GM12878 (cell line): ENCODE results near the gene SCAMP1. TPM values are rescaled to one million over a fixed set of nuclear protein-coding genes. Genes with fewer than 3 reads are reported as not detected.
A peak's percentile ranks its signal among the peaks of the same experiment; 100 is the strongest.

Experiments
- ATAC-seq: fragments of 200-7000 bp; cut with Tn5 transposase; 3 replicates; pipeline ENCODE4 v1.9.1; 2020; ENCODE audit warnings: mild to moderate bottlenecking, moderate library complexity
- BruUV-seq: library from RNA; stranded (reverse); fragments of 400-500 nt; replicated peaks from 2 replicates; lab custom pipeline; 2021; lab: Mats Ljungman, UMichigan
- CTCF ChIA-PET: fragments of 300-600 bp; sonication (Branson Sonifier 250); formaldehyde crosslinking; extraction: SDS; loops from one replicate; lab custom pipeline; 2021; ENCODE audit warnings: inconsistent platforms; lab: Yijun Ruan, JAX
- POLR2A ChIA-PET: fragments of 350-600 bp; formaldehyde crosslinking; extraction: SDS; loops from one replicate; lab custom pipeline; 2021; ENCODE audit warnings: inconsistent platforms; lab: Charles Lee
- RAD21 ChIA-PET: fragments of 300-600 bp; sonication (Branson Sonifier 250); formaldehyde crosslinking; loops from one replicate; lab custom pipeline; 2023; ENCODE audit warnings: antibody characterized with exemption; ENCODE audit not compliant: unreplicated experiment; lab: Charles Lee
- SMC1A ChIA-PET: fragments of 300-600 bp; sonication (Branson Sonifier 250); formaldehyde crosslinking; loops from one replicate; lab custom pipeline; 2023; ENCODE audit not compliant: unreplicated experiment, uncharacterized antibody; lab: Charles Lee
- DNase-seq: peaks from one replicate; pipeline ENCODE4 v3.0.0-alpha.2; 2011; ENCODE audit warnings: low read depth, low spot score
- FAIRE-seq: peaks from 3 replicates; lab custom pipeline; 2011; peaks lifted over from hg19 to GRCh38; lab: Jason Lieb, UNC
- H2AFZ ChIP-seq: 2 replicates; pipeline ENCODE4 v1.6.0; 2011; ENCODE audit warnings: low read depth, low read length, control low read depth; ENCODE audit not compliant: control insufficient read depth
- H3K27ac ChIP-seq: 2 replicates; pipeline ENCODE4 v1.5.1; 2011; ENCODE audit warnings: control low read depth; ENCODE audit not compliant: control insufficient read depth, insufficient read depth
- H3K27me3 ChIP-seq, 2 experiments: replicated peaks in 1 of 2; 2 replicates each; pipeline versions ENCODE4 v1.6.0 to v1.6.1; 2011; ENCODE audit warnings: low read length in 1 of 2; ENCODE audit not compliant: control insufficient read depth in 2 of 2, insufficient read depth in 2 of 2
- H3K36me3 ChIP-seq, 2 experiments: 2 replicates each; pipeline ENCODE4 v1.5.1; 2011; ENCODE audit warnings: low read length in 1 of 2; ENCODE audit not compliant: control insufficient read depth in 2 of 2, insufficient read depth in 2 of 2
- H3K4me1 ChIP-seq: 2 replicates; pipeline ENCODE4 v1.6.1; 2011; ENCODE audit warnings: mild to moderate bottlenecking, low read length, moderate library complexity, mixed read lengths; ENCODE audit not compliant: control insufficient read depth, insufficient read depth
- H3K4me2 ChIP-seq: 2 replicates; pipeline ENCODE4 v1.6.0; 2011; ENCODE audit warnings: control low read depth; ENCODE audit not compliant: control insufficient read depth, insufficient read depth
- H3K4me3 ChIP-seq: fragments of 200-600 bp; sonication (generic); 2 replicates; pipeline ENCODE4 v1.5.1; 2016
- H3K79me2 ChIP-seq: 2 replicates; pipeline ENCODE4 v1.6.0; 2011; ENCODE audit warnings: low read length; ENCODE audit not compliant: control insufficient read depth, insufficient read depth
- H3K9ac ChIP-seq: 2 replicates; pipeline ENCODE4 v1.8.0; 2011; ENCODE audit warnings: low read length, control low read depth, mixed read lengths; ENCODE audit not compliant: control insufficient read depth, insufficient read depth
- H3K9me3 ChIP-seq: replicated peaks from 3 replicates; pipeline ENCODE4 v1.5.1; 2011; ENCODE audit warnings: mild to moderate bottlenecking, low read length; ENCODE audit not compliant: control insufficient read depth, insufficient read depth
- H4K20me1 ChIP-seq: 2 replicates; pipeline ENCODE4 v1.6.0; 2011; ENCODE audit not compliant: control insufficient read depth, insufficient read depth
- BHLHE40 ChIP-seq, 2 experiments: fragments of 450-650 bp in 1 of 2; IDR thresholded peaks; 2 replicates each; pipeline ENCODE4 v1.6.1; 2011 to 2017; ENCODE audit warnings: low read depth in 2 of 2, borderline replicate concordance in 1 of 2, improper control_type of control experiment in 1 of 2, low read length in 1 of 2, mild to moderate bottlenecking in 1 of 2
- CBFB ChIP-seq: IDR thresholded peaks from 2 replicates; pipeline ENCODE4 v1.6.1; 2016; ENCODE audit warnings: antibody characterized with exemption, low read depth
- EP300 ChIP-seq, 2 experiments: fragments of 150-350 bp in 1 of 2; IDR thresholded peaks; 2 replicates each; pipeline ENCODE4 v1.6.1; 2011 to 2012; ENCODE audit warnings: low read depth in 2 of 2, low read length in 2 of 2, borderline replicate concordance in 1 of 2, improper control_type of control experiment in 1 of 2, inconsistent platforms in 1 of 2; ENCODE audit not compliant: control insufficient read depth in 1 of 2
- MLLT1 ChIP-seq: fragments of 450-650 bp; IDR thresholded peaks from 2 replicates; pipeline ENCODE4 v1.6.1; 2016; ENCODE audit warnings: mild to moderate bottlenecking
- MXI1 ChIP-seq: fragments of 150-350 bp; IDR thresholded peaks from 2 replicates; pipeline ENCODE4 v1.6.1; 2011; ENCODE audit warnings: low read depth, mild to moderate bottlenecking, inconsistent platforms, low read length, improper control_type of control experiment
- PAX5 ChIP-seq: IDR thresholded peaks from 2 replicates; pipeline ENCODE4 v1.6.1; 2011; ENCODE audit warnings: low read depth, low read length, borderline replicate concordance
- POU2F2 ChIP-seq: IDR thresholded peaks from 3 replicates; pipeline ENCODE4 v1.6.1; 2011; ENCODE audit warnings: low read depth, mild to moderate bottlenecking, low read length, borderline replicate concordance
- STAT1 ChIP-seq: fragments of 450-650 bp; conservative IDR thresholded peaks from 2 replicates; pipeline ENCODE4 v1.6.1; 2014; ENCODE audit warnings: antibody characterized with exemption, mild to moderate bottlenecking
- TARDBP ChIP-seq: IDR thresholded peaks from 2 replicates; pipeline ENCODE4 v1.6.1; 2016; ENCODE audit warnings: borderline replicate concordance
- TCF12 ChIP-seq: IDR thresholded peaks from 2 replicates; pipeline ENCODE4 v1.6.1; 2011; ENCODE audit warnings: low read depth, mild to moderate bottlenecking, low read length
- ZNF274 ChIP-seq: IDR thresholded peaks from one replicate; pipeline ENCODE4 v1.8.0; 2011; ENCODE audit not compliant: insufficient read length, insufficient read depth
- WGBS: methylation state at CpG from one replicate; pipeline ENCODE4 v1.1.6; 2016; ENCODE audit warnings: low lambda C conversion rate; ENCODE audit not compliant: insufficient replicate concordance, insufficient coverage; ENCODE audit errors: missing lambda C conversion rate; 5-methylcytosine and 5-hydroxymethylcytosine counted together
- in situ Hi-C: fragments of 300-500 bp; cut with MboI; formaldehyde crosslinking; loops from 9 replicates; pipeline ENCODE4 v1.14.3; 2018; ENCODE audit warnings: mixed read lengths
- intact Hi-C: fragments of 100-400 bp; cut with micrococcal nuclease; formaldehyde crosslinking; loops from one replicate; pipeline ENCODE4 v1.14.2; 2022; ENCODE audit not compliant: unreplicated experiment
- polyA plus RNA-seq, 11 experiments: library from polyadenylated mRNA; depleted of rRNA in 4 of 11; unstranded in 6 of 11; stranded (reverse) in 5 of 11; fragments of >200 nt; fragmentation: Nextera tagmentation in 4 of 11; fragmentation: Illumina TruSeq in 1 of 11; extraction: Ambion mirVana in 4 of 11; extraction: Trizol in 1 of 11; gene quantifications; 1 replicate in 1 of 11; 2 replicates in 10 of 11; pipeline versions ENCODE4 v1.2.1 to v1.2.3, GENCODE V29; 2011 to 2016; ENCODE audit warnings: inconsistent platforms in 2 of 11, missing spikeins in 2 of 11, low read depth in 1 of 11
- total RNA-seq, 4 experiments: library from RNA; depleted of rRNA in 3 of 4; stranded (reverse); fragments of >200 nt in 3 of 4; fragmentation: Illumina TruSeq in 1 of 4; extraction: Trizol in 1 of 4; gene quantifications; 2 replicates each; pipeline versions ENCODE4 v1.2.1 to v1.2.3, GENCODE V29; 2013 to 2021

The SCAMP1 gene
- total and polyA plus RNA-seq, 10 of the 15 experiments (the other 5 are each of a cell fraction or from before 2014, with no cell fraction given): 6.4 to 27.9 (median 20.0) TPM

- TF ChIP-seq MLLT1 (0 out of 2 replicates have a peak, but pooled peaks have one; percentile 37), STAT1 (no peak), EP300 (IDR thresholded peaks at IDR 0.05; ENCODE audit: borderline replicate concordance in 1 of 2, control insufficient read depth in 1 of 2, low read depth in 2 of 2, low read length in 2 of 2) (peak in 1 of 2 experiments; percentile 39; a peak in 1 of 4 replicates), TCF12 (0 out of 2 replicates have a peak, but pooled peaks have one; percentile 20), POU2F2 (peak; percentile 32; the same call in 1 of the 3 replicates), MXI1 (peak; percentile 54; the same call in 1 of the 2 replicates), BHLHE40 (IDR thresholded peaks at IDR 0.05; ENCODE audit: borderline replicate concordance in 1 of 2, low read depth in 2 of 2, low read length in 1 of 2) (0 out of 4 replicates have a peak, but pooled peaks of 1 of the 2 experiments have one; percentile 39)
Observed at GRCh38 chr5:78497573-78498533, 137.4 kb downstream of the SCAMP1 start (continued).

- ATAC-seq (no peak), FAIRE-seq (no peak), DNase-seq (no peak)
- Histone ChIP-seq H3K4me2 (no peak overlapping the region), H3K27me3 (no peaks in the 10 kb centered on the region), H3K4me1 (peaks cover 27% of the 10 kb centered on the region), H4K20me1 (no peaks in the 10 kb centered on the region), H3K4me3 (no peak overlapping the region), H3K36me3 (peaks cover 0 to 4% of the 10 kb centered on the region in 2 experiments; a peak in 2 of 4 replicates), H3K9ac (no peak overlapping the region), H2AFZ (no peak overlapping the region), H3K27ac (no peak overlapping the region), H3K79me2 (0 out of 2 replicates have a peak, but pooled peaks cover 3% of the 10 kb centered on the region), H3K9me3 (no peaks in the 10 kb centered on the region)
- in situ Hi-C loops (no loop called here), intact Hi-C loops (no loop called here)
- SMC1A ChIA-PET: interaction anchor here (2.2 kb wide), 1 partner anchor 12 kb away, joined by 6 read pairs; no protein-coding TSS in a partner anchor
- RAD21 ChIA-PET: no interaction called here
- CTCF ChIA-PET: interaction anchor here (0.6 kb wide), 1 partner anchor 25 kb away, joined by 4 read pairs; no protein-coding TSS in a partner anchor
- TF ChIP-seq CBFB (no peak), PAX5 (no peak), ZNF274 (no peak), TARDBP (no peak)
- POLR2A ChIA-PET: interaction anchor here (0.6 kb wide), 1 partner anchor 9 kb away, joined by 5 read pairs; no protein-coding TSS in a partner anchor
- 96% methylated on average over 1 of the region's 1 CpG for WGBS
- no TSS peak for BruUV-seq
Observed at GRCh38 chr5:78499485-78499884, 139.1 kb downstream of the SCAMP1 start.
